ENCODE results near the gene CEP89.
"Not testable (repeated sequence)": the region's sequence is repeated elsewhere in the genome, so short reads cannot be mapped to it uniquely, and the experiment has no call there.

DNA sequence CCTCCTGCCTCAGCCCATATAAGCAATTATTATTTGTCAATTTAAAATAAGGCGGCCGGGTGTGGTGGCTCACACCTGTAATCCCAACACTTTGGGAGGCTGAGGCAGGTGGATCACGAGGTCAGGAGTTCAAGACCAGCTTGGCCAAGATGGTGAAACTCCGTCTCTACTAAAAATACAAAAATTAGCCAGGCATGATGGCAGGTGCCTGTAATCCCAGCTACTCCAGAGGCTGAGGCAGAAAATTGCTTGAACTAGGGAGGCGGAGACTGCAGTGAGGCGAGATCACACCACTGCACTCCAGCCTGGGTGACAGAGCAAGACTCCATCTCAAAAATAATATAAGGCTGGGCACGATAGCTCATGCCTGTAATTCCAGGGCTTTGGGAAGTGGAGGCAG is 114.9 kb downstream of the CEP89 start:
- TF ChIP-seq, protein P1, sequence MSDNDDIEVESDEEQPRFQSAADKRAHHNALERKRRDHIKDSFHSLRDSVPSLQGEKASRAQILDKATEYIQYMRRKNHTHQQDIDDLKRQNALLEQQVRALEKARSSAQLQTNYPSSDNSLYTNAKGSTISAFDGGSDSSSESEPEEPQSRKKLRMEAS (IDR thresholded peaks at IDR 0.05), result not testable (repeated sequence)
- TF ChIP-seq EZH2 (IDR thresholded peaks at IDR 0.05); RAD21 (IDR thresholded peaks at IDR 0.05; ENCODE audit: low read depth); CEBPB (IDR thresholded peaks at IDR 0.05; ENCODE audit: low read depth); POLR2A (IDR thresholded peaks at IDR 0.05; ENCODE audit: borderline replicate concordance, extremely low read depth, insufficient read depth, insufficient read length); POLR2AphosphoS5 (IDR thresholded peaks at IDR 0.05; ENCODE audit: low read depth, low read length); TCF7L2 (IDR thresholded peaks at IDR 0.05; ENCODE audit: borderline replicate concordance, extremely low read depth, insufficient read depth, insufficient read length); EZH2phosphoT487 (IDR thresholded peaks at IDR 0.05; ENCODE audit: borderline replicate concordance); ELF1 (IDR thresholded peaks at IDR 0.05; ENCODE audit: borderline replicate concordance, low read depth): not testable (repeated sequence)
- TF ChIP-seq, protein P2, sequence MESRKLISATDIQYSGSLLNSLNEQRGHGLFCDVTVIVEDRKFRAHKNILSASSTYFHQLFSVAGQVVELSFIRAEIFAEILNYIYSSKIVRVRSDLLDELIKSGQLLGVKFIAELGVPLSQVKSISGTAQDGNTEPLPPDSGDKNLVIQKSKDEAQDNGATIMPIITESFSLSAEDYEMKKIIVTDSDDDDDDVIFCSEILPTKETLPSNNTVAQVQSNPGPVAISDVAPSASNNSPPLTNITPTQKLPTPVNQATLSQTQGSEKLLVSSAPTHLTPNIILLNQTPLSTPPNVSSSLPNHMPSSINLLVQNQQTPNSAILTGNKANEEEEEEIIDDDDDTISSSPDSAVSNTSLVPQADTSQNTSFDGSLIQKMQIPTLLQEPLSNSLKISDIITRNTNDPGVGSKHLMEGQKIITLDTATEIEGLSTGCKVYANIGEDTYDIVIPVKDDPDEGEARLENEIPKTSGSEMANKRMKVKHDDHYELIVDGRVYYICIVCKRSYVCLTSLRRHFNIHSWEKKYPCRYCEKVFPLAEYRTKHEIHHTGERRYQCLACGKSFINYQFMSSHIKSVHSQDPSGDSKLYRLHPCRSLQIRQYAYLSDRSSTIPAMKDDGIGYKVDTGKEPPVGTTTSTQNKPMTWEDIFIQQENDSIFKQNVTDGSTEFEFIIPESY (IDR thresholded peaks at IDR 0.05; ENCODE audit: extremely low read depth, insufficient replicate concordance, low read length), result not testable (repeated sequence)
- TF ChIP-seq, protein P3, sequence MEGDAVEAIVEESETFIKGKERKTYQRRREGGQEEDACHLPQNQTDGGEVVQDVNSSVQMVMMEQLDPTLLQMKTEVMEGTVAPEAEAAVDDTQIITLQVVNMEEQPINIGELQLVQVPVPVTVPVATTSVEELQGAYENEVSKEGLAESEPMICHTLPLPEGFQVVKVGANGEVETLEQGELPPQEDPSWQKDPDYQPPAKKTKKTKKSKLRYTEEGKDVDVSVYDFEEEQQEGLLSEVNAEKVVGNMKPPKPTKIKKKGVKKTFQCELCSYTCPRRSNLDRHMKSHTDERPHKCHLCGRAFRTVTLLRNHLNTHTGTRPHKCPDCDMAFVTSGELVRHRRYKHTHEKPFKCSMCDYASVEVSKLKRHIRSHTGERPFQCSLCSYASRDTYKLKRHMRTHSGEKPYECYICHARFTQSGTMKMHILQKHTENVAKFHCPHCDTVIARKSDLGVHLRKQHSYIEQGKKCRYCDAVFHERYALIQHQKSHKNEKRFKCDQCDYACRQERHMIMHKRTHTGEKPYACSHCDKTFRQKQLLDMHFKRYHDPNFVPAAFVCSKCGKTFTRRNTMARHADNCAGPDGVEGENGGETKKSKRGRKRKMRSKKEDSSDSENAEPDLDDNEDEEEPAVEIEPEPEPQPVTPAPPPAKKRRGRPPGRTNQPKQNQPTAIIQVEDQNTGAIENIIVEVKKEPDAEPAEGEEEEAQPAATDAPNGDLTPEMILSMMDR (IDR thresholded peaks at IDR 0.05 in 2 of 3, conservative IDR thresholded peaks at IDR 0.05 in 1 of 3; ENCODE audit: borderline replicate concordance in 1 of 3, insufficient read depth in 1 of 3, low read depth in 2 of 3, low read length in 2 of 3), result not testable (repeated sequence)

Data from HCT116 (cell line).